Neural cell (in vitro differentiated cells): ENCODE results near the gene NOB1. TPM values are rescaled to one million over a fixed set of nuclear protein-coding genes. Genes with fewer than 3 reads are reported as not detected.

Source experiments
- H2AFZ ChIP-seq: fragments of 200-600, 300-800 bp; sonication (generic), shearing (Covaris generic); 2 replicates; pipeline ENCODE4 v1.6.0; 2014; ENCODE audit warnings: low read depth, mild to moderate bottlenecking, antibody characterized with exemption, low read length, moderate library complexity
- H3F3A ChIP-seq: fragments of 200-600 bp; shearing (Covaris generic); 2 replicates; pipeline ENCODE4 v1.6.1; 2016; ENCODE audit warnings: mild to moderate bottlenecking, moderate library complexity, mixed read lengths, antibody characterized with exemption, low read length; ENCODE audit not compliant: insufficient read depth, poor library complexity, severe bottlenecking
- H3K27ac ChIP-seq: fragments of 200-600, 300-800 bp; sonication (generic), shearing (Covaris generic); 2 replicates; pipeline ENCODE4 v1.5.1; 2014; ENCODE audit warnings: mild to moderate bottlenecking, low read length, moderate library complexity
- H3K27me3 ChIP-seq: fragments of 300-800, 200-600 bp; sonication (generic), shearing (Covaris generic); 2 replicates; pipeline ENCODE4 v1.6.0; 2014; ENCODE audit warnings: mild to moderate bottlenecking, low read depth, low read length, moderate library complexity; ENCODE audit not compliant: insufficient read depth
- H3K36me3 ChIP-seq: fragments of 300-800, 200-600 bp; sonication (generic), shearing (Covaris generic); 2 replicates; pipeline ENCODE4 v1.5.1; 2014; ENCODE audit warnings: mild to moderate bottlenecking, antibody characterized with exemption, low read length, moderate library complexity; ENCODE audit not compliant: insufficient read depth
- H3K4me2 ChIP-seq: fragments of 300-800, 200-600 bp; sonication (generic), shearing (Covaris generic); 2 replicates; pipeline ENCODE4 v1.6.0; 2014; ENCODE audit warnings: mild to moderate bottlenecking, low read length
- H3K4me3 ChIP-seq: fragments of 300-800, 200-600 bp; sonication (generic), shearing (Covaris generic); 2 replicates; pipeline ENCODE4 v1.5.1; 2014; ENCODE audit warnings: mild to moderate bottlenecking, low read length, moderate library complexity
- H3K79me2 ChIP-seq: fragments of 200-600 bp; shearing (Covaris generic); replicated peaks from 2 replicates; pipeline ENCODE4 v1.6.0; 2014; ENCODE audit warnings: mild to moderate bottlenecking, low read length, moderate library complexity; ENCODE audit not compliant: insufficient read depth
- H3K9ac ChIP-seq: fragments of 300-800, 200-600 bp; sonication (generic), shearing (Covaris generic); 2 replicates; pipeline ENCODE4 v1.6.1; 2016; ENCODE audit warnings: mild to moderate bottlenecking, low read length, mixed read lengths
- H3K9me2 ChIP-seq: fragments of 200-600 bp; shearing (Covaris generic); 2 replicates; pipeline ENCODE4 v1.6.1; 2016; ENCODE audit warnings: mild to moderate bottlenecking, low read length, mixed read lengths; ENCODE audit not compliant: insufficient read depth
- H3K9me3 ChIP-seq: fragments of 200-600, 300-800 bp; sonication (generic), shearing (Covaris generic); 2 replicates; pipeline ENCODE4 v1.6.1; 2016; ENCODE audit warnings: mild to moderate bottlenecking, mixed run types, low read length, moderate library complexity, mixed read lengths
- H4K20me1 ChIP-seq: fragments of 200-600 bp; shearing (Covaris generic); 2 replicates; pipeline ENCODE4 v1.6.1; 2016; ENCODE audit warnings: mild to moderate bottlenecking, mixed run types; ENCODE audit not compliant: insufficient read depth
- EP300 ChIP-seq: fragments of 450-650 bp; conservative IDR thresholded peaks from 2 replicates; pipeline ENCODE4 v1.6.1; 2014; ENCODE audit warnings: antibody characterized with exemption, mild to moderate bottlenecking, moderate library complexity; ENCODE audit not compliant: poor library complexity, severe bottlenecking
- EZH2 ChIP-seq: fragments of 200-600, 300-800 bp; shearing (Covaris generic), sonication (generic); IDR thresholded peaks from 2 replicates; pipeline ENCODE4 v1.6.1; 2014; ENCODE audit warnings: antibody characterized with exemption, low read length, borderline replicate concordance, mild to moderate bottlenecking; ENCODE audit not compliant: insufficient read depth, poor library complexity, severe bottlenecking
- MXI1 ChIP-seq: fragments of 450-650 bp; conservative IDR thresholded peaks from 2 replicates; pipeline ENCODE4 v1.6.1; 2014; ENCODE audit warnings: antibody characterized with exemption, mild to moderate bottlenecking; ENCODE audit not compliant: poor library complexity, severe bottlenecking
- POLR2AphosphoS5 ChIP-seq: IDR thresholded peaks from 2 replicates; pipeline ENCODE4 v1.6.1; 2012
- RAD21 ChIP-seq: fragments of 450-650 bp; conservative IDR thresholded peaks from 2 replicates; pipeline ENCODE4 v1.6.1; 2014; ENCODE audit warnings: antibody characterized with exemption, mild to moderate bottlenecking, moderate library complexity
- SMC3 ChIP-seq: fragments of 450-650 bp; conservative IDR thresholded peaks from 2 replicates; pipeline ENCODE4 v1.6.1; 2014; ENCODE audit warnings: antibody characterized with exemption, mild to moderate bottlenecking, moderate library complexity; ENCODE audit not compliant: poor library complexity
- TAF1 ChIP-seq: IDR thresholded peaks from 2 replicates; pipeline ENCODE4 v1.6.1; 2012; ENCODE audit warnings: low read depth
- polyA plus RNA-seq: library from polyadenylated mRNA; depleted of rRNA; stranded (reverse); fragments of >200 nt; gene quantifications from 2 replicates; pipeline ENCODE4 v1.2.3, GENCODE V29; 2014
- TF ChIP-seq, protein P1 (sequence below): fragments of 450-650 bp; IDR thresholded peaks from 2 replicates; pipeline ENCODE4 v1.5.1; 2014; ENCODE audit warnings: antibody characterized with exemption, mild to moderate bottlenecking, moderate library complexity; ENCODE audit not compliant: poor library complexity, severe bottlenecking
- TF ChIP-seq, protein P2 (sequence below): IDR thresholded peaks from 2 replicates; pipeline ENCODE4 v1.6.1; 2012; ENCODE audit warnings: borderline replicate concordance

Gene NOB1
- polyA plus RNA-seq, 1 donor from 2014 or later, result 8.7 TPM

DNA sequence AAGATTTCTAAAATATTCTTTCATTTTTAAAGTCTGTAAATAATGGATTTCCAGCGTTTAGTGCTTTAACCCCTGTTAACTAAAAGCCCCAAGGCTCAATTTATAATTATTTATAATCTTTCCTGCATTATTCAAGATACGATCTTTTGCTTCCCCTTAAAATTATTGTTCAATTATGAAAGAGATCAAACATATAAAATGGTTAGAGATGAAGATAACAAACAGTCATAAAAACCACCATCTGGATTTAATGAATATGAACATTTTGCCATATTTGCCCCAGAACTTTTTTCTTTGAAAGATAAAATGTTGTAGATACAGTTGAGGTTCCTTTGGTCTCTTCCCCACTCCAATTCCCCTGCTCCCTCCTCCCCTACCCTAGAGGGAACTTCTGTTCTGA lies 25.0 kb upstream of the NOB1 start:
- Histone ChIP-seq H3K27ac (no peak overlapping the region), H3K79me2 (no peaks in the 10 kb centered on the region), H3K4me3 (no peak overlapping the region), H3K9me3 (no peaks in the 10 kb centered on the region), H3K36me3 (no peaks in the 10 kb centered on the region), H3K9ac (no peak overlapping the region), H4K20me1 (no peaks in the 10 kb centered on the region), H3K4me2 (no peak overlapping the region), H3F3A (no peaks in the 10 kb centered on the region), H3K27me3 (no peaks in the 10 kb centered on the region), H3K9me2 (no peaks in the 10 kb centered on the region), H2AFZ (no peak overlapping the region)
- TF ChIP-seq MXI1 (no peak), SMC3 (no peak), POLR2AphosphoS5 (no peak), RAD21 (no peak), TAF1 (no peak)
- TF ChIP-seq, protein P1, sequence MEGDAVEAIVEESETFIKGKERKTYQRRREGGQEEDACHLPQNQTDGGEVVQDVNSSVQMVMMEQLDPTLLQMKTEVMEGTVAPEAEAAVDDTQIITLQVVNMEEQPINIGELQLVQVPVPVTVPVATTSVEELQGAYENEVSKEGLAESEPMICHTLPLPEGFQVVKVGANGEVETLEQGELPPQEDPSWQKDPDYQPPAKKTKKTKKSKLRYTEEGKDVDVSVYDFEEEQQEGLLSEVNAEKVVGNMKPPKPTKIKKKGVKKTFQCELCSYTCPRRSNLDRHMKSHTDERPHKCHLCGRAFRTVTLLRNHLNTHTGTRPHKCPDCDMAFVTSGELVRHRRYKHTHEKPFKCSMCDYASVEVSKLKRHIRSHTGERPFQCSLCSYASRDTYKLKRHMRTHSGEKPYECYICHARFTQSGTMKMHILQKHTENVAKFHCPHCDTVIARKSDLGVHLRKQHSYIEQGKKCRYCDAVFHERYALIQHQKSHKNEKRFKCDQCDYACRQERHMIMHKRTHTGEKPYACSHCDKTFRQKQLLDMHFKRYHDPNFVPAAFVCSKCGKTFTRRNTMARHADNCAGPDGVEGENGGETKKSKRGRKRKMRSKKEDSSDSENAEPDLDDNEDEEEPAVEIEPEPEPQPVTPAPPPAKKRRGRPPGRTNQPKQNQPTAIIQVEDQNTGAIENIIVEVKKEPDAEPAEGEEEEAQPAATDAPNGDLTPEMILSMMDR, result no peak

DNA sequence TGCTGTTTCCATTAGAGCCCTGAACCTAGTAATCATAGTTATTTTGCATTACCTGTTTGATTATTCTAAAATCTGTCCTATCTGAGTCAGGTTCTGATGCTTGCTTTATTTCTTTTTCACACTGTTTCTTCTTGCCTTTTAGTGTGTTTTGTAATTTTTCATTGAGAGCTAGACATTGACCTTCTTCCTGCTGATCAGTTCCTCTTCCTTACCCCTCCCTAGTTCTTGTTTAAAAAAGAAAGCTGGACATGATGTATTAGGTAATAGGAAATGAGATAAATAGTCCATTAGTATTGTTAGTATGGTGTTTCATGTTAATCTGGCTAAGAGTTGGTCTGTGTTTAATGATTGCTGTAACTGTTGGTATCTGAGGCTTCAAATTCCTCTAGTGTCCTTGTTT lies 20.8 kb upstream of the NOB1 start:
- no peak overlapping the region for H2AFZ ChIP-seq
- no peaks in the 10 kb centered on the region for H3F3A ChIP-seq
- no peak overlapping the region for H3K4me3 ChIP-seq
- no peak overlapping the region for H3K9ac ChIP-seq
- H4K20me1 ChIP-seq, result no peaks in the 10 kb centered on the region
- no peaks in the 10 kb centered on the region for H3K36me3 ChIP-seq
- no peak overlapping the region for H3K4me2 ChIP-seq
- TF ChIP-seq EP300, result no peak
- TF ChIP-seq POLR2AphosphoS5, result no peak
- TF ChIP-seq, protein P1, result no peak
- TF ChIP-seq TAF1, result no peak
- no peak for TF ChIP-seq RAD21
- TF ChIP-seq EZH2, result no peak
- no peak for TF ChIP-seq MXI1
- TF ChIP-seq, protein P2, sequence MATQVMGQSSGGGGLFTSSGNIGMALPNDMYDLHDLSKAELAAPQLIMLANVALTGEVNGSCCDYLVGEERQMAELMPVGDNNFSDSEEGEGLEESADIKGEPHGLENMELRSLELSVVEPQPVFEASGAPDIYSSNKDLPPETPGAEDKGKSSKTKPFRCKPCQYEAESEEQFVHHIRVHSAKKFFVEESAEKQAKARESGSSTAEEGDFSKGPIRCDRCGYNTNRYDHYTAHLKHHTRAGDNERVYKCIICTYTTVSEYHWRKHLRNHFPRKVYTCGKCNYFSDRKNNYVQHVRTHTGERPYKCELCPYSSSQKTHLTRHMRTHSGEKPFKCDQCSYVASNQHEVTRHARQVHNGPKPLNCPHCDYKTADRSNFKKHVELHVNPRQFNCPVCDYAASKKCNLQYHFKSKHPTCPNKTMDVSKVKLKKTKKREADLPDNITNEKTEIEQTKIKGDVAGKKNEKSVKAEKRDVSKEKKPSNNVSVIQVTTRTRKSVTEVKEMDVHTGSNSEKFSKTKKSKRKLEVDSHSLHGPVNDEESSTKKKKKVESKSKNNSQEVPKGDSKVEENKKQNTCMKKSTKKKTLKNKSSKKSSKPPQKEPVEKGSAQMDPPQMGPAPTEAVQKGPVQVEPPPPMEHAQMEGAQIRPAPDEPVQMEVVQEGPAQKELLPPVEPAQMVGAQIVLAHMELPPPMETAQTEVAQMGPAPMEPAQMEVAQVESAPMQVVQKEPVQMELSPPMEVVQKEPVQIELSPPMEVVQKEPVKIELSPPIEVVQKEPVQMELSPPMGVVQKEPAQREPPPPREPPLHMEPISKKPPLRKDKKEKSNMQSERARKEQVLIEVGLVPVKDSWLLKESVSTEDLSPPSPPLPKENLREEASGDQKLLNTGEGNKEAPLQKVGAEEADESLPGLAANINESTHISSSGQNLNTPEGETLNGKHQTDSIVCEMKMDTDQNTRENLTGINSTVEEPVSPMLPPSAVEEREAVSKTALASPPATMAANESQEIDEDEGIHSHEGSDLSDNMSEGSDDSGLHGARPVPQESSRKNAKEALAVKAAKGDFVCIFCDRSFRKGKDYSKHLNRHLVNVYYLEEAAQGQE, result no peak
- TF ChIP-seq SMC3, result no peak
- no peaks in the 10 kb centered on the region for H3K9me2 ChIP-seq
- no peaks in the 10 kb centered on the region for H3K9me3 ChIP-seq
- H3K79me2 ChIP-seq, result no peaks in the 10 kb centered on the region
- no peak overlapping the region for H3K27ac ChIP-seq
- H3K27me3 ChIP-seq, result no peaks in the 10 kb centered on the region
